MM.1S (cell line): Measurements from ENCODE around the gene TNNC1.

ENCODE experiments used
- EZH2 ChIP-seq: fragments of 300-600 bp; sonication (generic); optimal IDR thresholded peaks from 2 replicates; pipeline ENCODE3; 2017; ENCODE audit warnings: low read depth, mild to moderate bottlenecking, antibody characterized with exemption, low read length, mixed read lengths
- EZH2phosphoT487 ChIP-seq: fragments of 300-600 bp; sonication (generic); IDR thresholded peaks from 2 replicates; pipeline ENCODE4 v1.6.1; 2018; ENCODE audit warnings: antibody characterized with exemption, low read length
- TF ChIP-seq, protein P1 (sequence below): fragments of 300-600 bp; sonication (generic); IDR thresholded peaks from 2 replicates; pipeline ENCODE4 v1.5.1; 2016; ENCODE audit warnings: antibody characterized with exemption, low read length, mixed read lengths

DNA sequence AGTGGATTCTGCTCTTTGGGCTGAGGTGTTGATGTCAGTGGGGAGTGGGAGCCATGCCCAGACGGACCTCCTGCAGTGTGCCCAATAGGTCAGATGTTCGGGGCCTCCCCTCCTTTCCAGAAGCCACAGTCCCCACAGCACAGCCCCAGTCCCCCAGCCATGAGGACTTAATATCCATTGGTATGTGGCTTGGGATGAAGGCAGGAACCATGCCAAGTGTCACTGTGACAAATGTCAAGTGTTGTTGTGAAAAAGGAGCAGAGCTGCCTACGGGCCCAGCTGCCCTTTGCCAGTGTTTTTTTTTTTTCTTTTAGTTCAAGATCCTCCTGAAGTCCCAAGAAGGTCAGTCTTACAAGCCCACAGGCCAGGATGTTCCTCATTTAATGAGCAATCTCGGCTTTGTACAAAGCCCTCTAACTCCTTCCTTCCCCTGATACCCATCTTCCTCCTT, 21.1 kb downstream of the TNNC1 start:
- TF ChIP-seq, protein P1, sequence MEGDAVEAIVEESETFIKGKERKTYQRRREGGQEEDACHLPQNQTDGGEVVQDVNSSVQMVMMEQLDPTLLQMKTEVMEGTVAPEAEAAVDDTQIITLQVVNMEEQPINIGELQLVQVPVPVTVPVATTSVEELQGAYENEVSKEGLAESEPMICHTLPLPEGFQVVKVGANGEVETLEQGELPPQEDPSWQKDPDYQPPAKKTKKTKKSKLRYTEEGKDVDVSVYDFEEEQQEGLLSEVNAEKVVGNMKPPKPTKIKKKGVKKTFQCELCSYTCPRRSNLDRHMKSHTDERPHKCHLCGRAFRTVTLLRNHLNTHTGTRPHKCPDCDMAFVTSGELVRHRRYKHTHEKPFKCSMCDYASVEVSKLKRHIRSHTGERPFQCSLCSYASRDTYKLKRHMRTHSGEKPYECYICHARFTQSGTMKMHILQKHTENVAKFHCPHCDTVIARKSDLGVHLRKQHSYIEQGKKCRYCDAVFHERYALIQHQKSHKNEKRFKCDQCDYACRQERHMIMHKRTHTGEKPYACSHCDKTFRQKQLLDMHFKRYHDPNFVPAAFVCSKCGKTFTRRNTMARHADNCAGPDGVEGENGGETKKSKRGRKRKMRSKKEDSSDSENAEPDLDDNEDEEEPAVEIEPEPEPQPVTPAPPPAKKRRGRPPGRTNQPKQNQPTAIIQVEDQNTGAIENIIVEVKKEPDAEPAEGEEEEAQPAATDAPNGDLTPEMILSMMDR: no peak
- no peak for TF ChIP-seq EZH2
- TF ChIP-seq EZH2phosphoT487: no peak
